CD4-positive, alpha-beta T cell (primary cell): ENCODE data around the gene MET. TPM values are rescaled to one million over a fixed set of nuclear protein-coding genes. Genes with fewer than 3 reads are reported as not detected.
"Not testable (repeated sequence)": the region's sequence is repeated elsewhere in the genome, so short reads cannot be mapped to it uniquely, and the experiment has no call there.

ENCODE experiments used
- ATAC-seq: fragments of 200-7000 bp; cut with Tn5 transposase; one replicate; pipeline ENCODE4 v1.10.0; 2022; ENCODE audit warnings: mild to moderate bottlenecking; ENCODE audit not compliant: poor library complexity
- CTCF ChIA-PET: fragments of 350-600 bp; sonication (Branson Sonifier 250); formaldehyde crosslinking; loops from one replicate; lab custom pipeline; 2021; ENCODE audit warnings: antibody characterized with exemption, inconsistent platforms; lab: Charles Lee
- POLR2A ChIA-PET: fragments of 350-600 bp; sonication (Branson Sonifier 250); formaldehyde crosslinking; loops from one replicate; lab custom pipeline; 2021; ENCODE audit warnings: antibody characterized with exemption, inconsistent platforms; lab: Charles Lee
- DNase-seq, 14 experiments: peaks; one replicate each; pipeline ENCODE4 v3.0.0-alpha.2; 2013 to 2020; ENCODE audit warnings: mixed read lengths in 2 of 14
- H3K27ac ChIP-seq, 2 donors: one replicate each; pipeline versions ENCODE4 v1.5.1 to v1.7.0; 2013; ENCODE audit warnings: low read length in 2 of 2, low read depth in 1 of 2, mild to moderate bottlenecking in 1 of 2
- H3K27me3 ChIP-seq, 2 experiments: 1 replicate in 1 of 2; 2 replicates in 1 of 2; pipeline versions ENCODE4 v1.6.1 to v1.7.0; 2013; ENCODE audit warnings: low read length in 2 of 2, control low read depth in 1 of 2, mild to moderate bottlenecking in 1 of 2, moderate library complexity in 1 of 2; ENCODE audit not compliant: insufficient read depth in 2 of 2, control insufficient read depth in 1 of 2
- H3K36me3 ChIP-seq: one replicate; pipeline ENCODE4 v1.6.1; 2013; ENCODE audit warnings: low read length, control low read depth; ENCODE audit not compliant: insufficient read depth
- H3K4me1 ChIP-seq: one replicate; pipeline ENCODE4 v1.6.1; 2013; ENCODE audit warnings: low read length, control low read depth; ENCODE audit not compliant: insufficient read depth
- H3K4me3 ChIP-seq: one replicate; pipeline ENCODE4 v1.5.1; 2013; ENCODE audit warnings: mild to moderate bottlenecking, low read length, moderate library complexity
- H3K9me3 ChIP-seq, 2 experiments: 1 replicate in 1 of 2; 2 replicates in 1 of 2; pipeline versions ENCODE4 v1.6.1 to v1.7.0; 2013; ENCODE audit warnings: low read length in 2 of 2, mild to moderate bottlenecking in 2 of 2, control low read depth in 1 of 2, moderate library complexity in 1 of 2; ENCODE audit not compliant: control insufficient read depth in 1 of 2, insufficient read depth in 1 of 2
- H3K27ac Mint-ChIP-seq: one replicate; pipeline ENCODE4 v1.8.0; 2020; ENCODE audit warnings: mixed read lengths
- H3K27me3 Mint-ChIP-seq: one replicate; pipeline ENCODE4 v1.8.0; 2021; ENCODE audit warnings: mixed read lengths
- H3K36me3 Mint-ChIP-seq: one replicate; pipeline ENCODE4 v1.8.0; 2021; ENCODE audit warnings: low read depth, mixed read lengths
- H3K4me1 Mint-ChIP-seq: one replicate; pipeline ENCODE4 v1.8.0; 2021; ENCODE audit warnings: low read depth, mixed read lengths
- H3K4me3 Mint-ChIP-seq: one replicate; pipeline ENCODE4 v1.8.0; 2020; ENCODE audit warnings: mild to moderate bottlenecking, mixed read lengths
- H3K9me3 Mint-ChIP-seq: one replicate; pipeline ENCODE4 v1.8.0; 2020; ENCODE audit warnings: mixed read lengths
- CTCF ChIP-seq: fragments of 200-600 bp; IDR thresholded peaks from one replicate; pipeline ENCODE4 v1.8.0; 2022; ENCODE audit warnings: antibody characterized with exemption, mild to moderate bottlenecking
- intact Hi-C, 2 experiments: fragments of 100-400 bp; cut with DNase I in 1 of 2; cut with micrococcal nuclease in 1 of 2; formaldehyde crosslinking; loops; one replicate each; pipeline versions ENCODE4 v1.15.1 to v1.9.0; 2023 to 2025; cut with DNase I, micrococcal nuclease
- total RNA-seq, 174 experiments: library from RNA in 2 of 174; stranded (reverse) in 2 of 174; gene quantifications; one replicate each; pipeline ENCODE4 v1.2.3 and lab custom pipeline; 2021 to 2026

The MET gene
- total RNA-seq, 2 experiments from 2014 or later, result 0.14 TPM; not detected in 1

GRCh38 chr7:116632384-116632783 is 39.6 kb upstream of the MET start:
- ChIA-PET POLR2A (no interaction called here), CTCF (no interaction called here)
- no peak for DNase-seq
- no peak for TF ChIP-seq CTCF
- no peak overlapping the region for H3K27ac ChIP-seq
- no peaks in the 10 kb centered on the region for H3K9me3 ChIP-seq
- no peak for ATAC-seq
- intact Hi-C loops, result no loop called here
- no peak overlapping the region for H3K4me3 ChIP-seq
- H3K9me3 Mint-ChIP-seq, result no peaks in the 10 kb centered on the region
- no peak overlapping the region for H3K4me3 Mint-ChIP-seq
- no peaks in the 10 kb centered on the region for H3K4me1 ChIP-seq
- H3K27ac Mint-ChIP-seq, result no peak overlapping the region
- peaks cover 4% of the 10 kb centered on the region for H3K27me3 Mint-ChIP-seq
- no peaks in the 10 kb centered on the region for H3K36me3 Mint-ChIP-seq
- H3K36me3 ChIP-seq, result no peaks in the 10 kb centered on the region
- no peaks in the 10 kb centered on the region for H3K4me1 Mint-ChIP-seq
- H3K27me3 ChIP-seq, result no peaks in the 10 kb centered on the region

- no peak for TF ChIP-seq CTCF
- no peaks in the 10 kb centered on the region for H3K36me3 ChIP-seq
- no peak overlapping the region for H3K4me3 ChIP-seq
- Mint-ChIP-seq H3K27me3 (no peaks in the 10 kb centered on the region), H3K9me3 (no peaks in the 10 kb centered on the region), H3K36me3 (no peaks in the 10 kb centered on the region), H3K27ac (no peak overlapping the region), H3K4me3 (no peak overlapping the region), H3K4me1 (no peaks in the 10 kb centered on the region)
- intact Hi-C loops, result no loop called here
- POLR2A ChIA-PET, result no interaction called here
- H3K4me1 ChIP-seq, result no peaks in the 10 kb centered on the region
- H3K27me3 ChIP-seq, result no peaks in the 10 kb centered on the region
- CTCF ChIA-PET, result no interaction called here
- peaks cover 0 to 4% of the 10 kb centered on the region in 2 experiments for H3K9me3 ChIP-seq
- no peak for ATAC-seq
- DNase-seq, result peak in 2 of 14 experiments; percentile 35 to 47
- no peak overlapping the region for H3K27ac ChIP-seq
Observed at GRCh38 chr7:116633131-116633988, 38.6 kb upstream of the MET start.

- intact Hi-C loops, result no loop called here
- no peaks in the 10 kb centered on the region for H3K36me3 Mint-ChIP-seq
- no peaks in the 10 kb centered on the region for H3K36me3 ChIP-seq
- no peak overlapping the region for H3K27ac ChIP-seq
- H3K4me3 ChIP-seq, result no peak overlapping the region
- H3K4me1 ChIP-seq, result no peaks in the 10 kb centered on the region
- peaks cover 0 to 10% of the 10 kb centered on the region in 2 experiments for H3K9me3 ChIP-seq
- no peak overlapping the region for H3K4me3 Mint-ChIP-seq
- no peaks in the 10 kb centered on the region for H3K4me1 Mint-ChIP-seq
- no peak overlapping the region for H3K27ac Mint-ChIP-seq
- DNase-seq, result no peak
- TF ChIP-seq CTCF, result no peak
- ChIA-PET CTCF (interaction anchor here (0.8 kb wide), 1 partner anchor 9 kb away, joined by 4 read pairs; no protein-coding TSS in a partner anchor), POLR2A (no interaction called here)
- no peaks in the 10 kb centered on the region for H3K9me3 Mint-ChIP-seq
- H3K27me3 ChIP-seq, result no peaks in the 10 kb centered on the region
- no peaks in the 10 kb centered on the region for H3K27me3 Mint-ChIP-seq
- no peak for ATAC-seq
Observed at GRCh38 chr7:116636997-116637396, 35.0 kb upstream of the MET start.

GRCh38 chr7:116638592-116638991 is 33.4 kb upstream of the MET start:
- intact Hi-C loops, H3K36me3 Mint-ChIP-seq, H3K4me1 Mint-ChIP-seq, H3K4me1 ChIP-seq, H3K9me3 ChIP-seq, H3K27me3 Mint-ChIP-seq, H3K4me3 ChIP-seq, H3K27ac ChIP-seq, CTCF ChIA-PET, POLR2A ChIA-PET, H3K9me3 Mint-ChIP-seq, H3K27ac Mint-ChIP-seq, ATAC-seq, H3K4me3 Mint-ChIP-seq, H3K36me3 ChIP-seq, DNase-seq, H3K27me3 ChIP-seq: not testable (repeated sequence)
